ENCODE measurements around the gene LAMC2. TPM values are rescaled to one million over a fixed set of nuclear protein-coding genes. Genes with fewer than 3 reads are reported as not detected.

Gene LAMC2
- total RNA-seq, 2 donors from 2014 or later, result 2.1 to 6.0 TPM

DNA sequence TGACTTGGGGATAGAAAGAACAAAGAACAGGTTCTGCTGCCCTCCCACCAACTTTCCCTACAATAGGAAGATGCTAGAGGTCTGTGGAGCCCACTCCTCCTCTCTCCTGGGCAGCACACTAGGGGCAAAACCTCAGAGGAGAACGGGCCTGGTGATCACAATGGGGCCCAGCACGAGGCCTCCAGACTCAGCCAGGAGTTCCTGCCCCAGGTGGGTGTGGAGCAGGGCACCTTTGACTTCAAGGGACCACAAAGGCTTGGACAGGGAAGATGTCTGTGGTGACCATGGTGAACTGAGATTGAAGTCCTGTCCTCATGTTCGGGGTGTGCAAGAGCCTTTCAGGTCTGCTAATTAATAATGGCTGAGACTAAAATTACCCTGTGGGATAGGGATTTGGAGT, 88.8 kb downstream of the LAMC2 start:
- ATAC-seq, result no peak
- DNase-seq, result no peak
- intact Hi-C loops (cut with DNase I), result no loop called here

- DNase-seq (no peak), ATAC-seq (no peak)
- intact Hi-C loops (cut with DNase I), result no loop called here
These were observed 89.3 kb downstream of the LAMC2 start for GRCh38 chr1:183275322-183275721.

DNA sequence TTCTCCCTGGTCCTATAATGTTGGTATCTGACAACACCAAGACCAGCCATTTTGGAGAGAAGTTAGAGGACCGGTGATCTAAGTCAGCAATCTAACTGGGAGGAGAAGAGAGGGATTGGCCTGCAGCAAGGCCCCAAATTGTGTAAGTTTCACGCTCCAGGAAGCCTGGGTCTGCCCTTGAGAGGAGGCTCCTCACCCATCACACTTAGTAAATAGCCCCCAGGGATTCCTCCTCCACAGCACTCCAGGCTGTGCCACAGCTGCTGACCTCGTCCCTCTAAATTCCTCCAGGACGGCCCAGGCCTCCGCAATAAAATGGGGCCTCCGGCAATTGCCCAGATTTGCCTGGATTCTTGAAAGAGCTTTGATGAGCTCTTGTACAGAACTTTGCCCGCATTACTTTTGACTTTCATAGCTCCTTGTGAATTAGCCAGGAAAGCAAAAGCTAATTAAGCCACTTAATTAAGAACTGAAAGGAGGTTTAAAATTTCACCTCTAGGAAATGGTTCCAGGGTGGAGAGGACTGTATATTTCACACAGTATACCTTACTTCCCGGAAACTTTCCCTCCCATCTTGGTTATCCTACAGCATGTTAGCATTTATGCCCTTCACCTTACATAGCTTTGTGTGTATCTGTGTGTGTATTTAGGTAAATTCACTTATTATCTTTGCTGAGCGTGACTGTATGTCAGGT, 90.5 kb downstream of the LAMC2 start:
- peak in 1 of 2 donors; percentile 25 for ATAC-seq
- intact Hi-C loops (cut with DNase I), result no loop called here
- no peak for DNase-seq

DNA sequence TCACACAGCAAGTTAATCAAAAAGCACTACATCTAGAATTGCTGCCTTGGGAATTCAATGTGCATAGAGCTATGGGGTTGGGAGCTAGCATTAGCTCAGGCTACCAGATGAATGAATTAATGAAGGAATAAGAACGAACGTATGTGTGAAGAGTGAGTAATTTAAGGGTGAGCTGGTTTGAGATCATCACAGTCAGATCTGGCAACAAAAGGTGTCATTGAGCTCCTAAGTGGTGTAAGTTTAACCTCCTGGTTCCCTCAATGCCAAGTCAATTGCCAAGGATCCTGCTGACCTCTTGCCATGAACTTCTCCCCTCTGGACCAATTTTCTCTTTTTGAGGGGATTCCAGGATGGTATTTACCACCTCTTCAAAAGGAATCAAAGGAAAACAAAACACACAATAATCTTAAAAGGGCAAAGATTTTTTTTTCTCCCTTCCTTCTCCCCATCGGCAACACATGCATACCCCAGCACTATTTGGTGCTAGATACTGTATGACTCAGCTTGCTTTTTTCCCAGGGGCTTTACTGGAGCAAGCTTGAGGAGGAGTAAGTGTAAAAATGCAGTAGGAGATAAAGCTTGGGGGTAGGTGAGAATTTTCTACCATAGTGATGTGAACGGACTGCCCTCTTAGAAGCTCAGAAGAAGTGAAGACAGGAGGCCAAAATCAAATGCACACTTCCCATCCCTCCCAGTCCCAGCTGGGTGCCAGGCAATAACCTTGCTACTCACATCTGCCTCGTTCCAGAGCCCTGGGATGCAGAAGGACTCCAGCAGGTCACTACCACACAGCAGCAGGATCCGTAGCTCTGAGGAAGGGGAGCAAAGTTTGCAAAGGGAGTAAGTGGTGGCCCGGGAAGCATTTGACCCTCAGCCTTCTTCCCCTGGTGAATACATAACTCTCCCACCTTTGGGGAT, 92.0 kb downstream of the LAMC2 start:
- intact Hi-C loops (cut with DNase I), result no loop called here
- ATAC-seq (no peak), DNase-seq (no peak)

GRCh38 chr1:183278739-183279591, 92.9 kb downstream of the LAMC2 start:
- intact Hi-C loops (cut with DNase I), result no loop called here
- no peak for ATAC-seq

DNA sequence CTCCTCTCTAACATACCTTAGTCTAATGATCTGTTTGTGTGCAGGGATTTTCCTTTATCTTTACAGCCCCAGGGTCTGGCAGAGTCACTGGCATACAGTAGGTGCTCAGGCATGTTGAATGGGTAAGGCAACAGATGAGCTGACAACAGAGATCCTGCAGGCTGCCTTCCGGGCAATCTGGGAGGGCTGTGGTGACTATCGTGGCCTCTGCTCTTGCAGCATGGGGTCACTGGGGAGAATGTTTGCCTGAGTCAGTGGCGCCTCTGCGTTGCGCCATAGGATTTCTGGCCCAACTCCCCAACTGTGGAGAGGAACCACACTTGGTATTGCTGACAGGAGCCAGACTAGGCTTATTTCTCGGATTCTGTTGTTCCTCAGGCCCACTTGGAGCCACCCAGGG, 93.8 kb downstream of the LAMC2 start:
- ATAC-seq (peak in 1 of 2 donors; percentile 10), DNase-seq (peak; percentile 57)
- intact Hi-C loops (cut with DNase I), result loop anchor here (5.0 to 10.0 kb wide), 3 partner anchors 195 to 342 kb away; partner anchors contain the start of gene SMG7 (in 2 of the 2)

More at GRCh38 chr1:183278739-183279591, 92.9 kb downstream of the LAMC2 start:
- DNase-seq, result no peak

DNA sequence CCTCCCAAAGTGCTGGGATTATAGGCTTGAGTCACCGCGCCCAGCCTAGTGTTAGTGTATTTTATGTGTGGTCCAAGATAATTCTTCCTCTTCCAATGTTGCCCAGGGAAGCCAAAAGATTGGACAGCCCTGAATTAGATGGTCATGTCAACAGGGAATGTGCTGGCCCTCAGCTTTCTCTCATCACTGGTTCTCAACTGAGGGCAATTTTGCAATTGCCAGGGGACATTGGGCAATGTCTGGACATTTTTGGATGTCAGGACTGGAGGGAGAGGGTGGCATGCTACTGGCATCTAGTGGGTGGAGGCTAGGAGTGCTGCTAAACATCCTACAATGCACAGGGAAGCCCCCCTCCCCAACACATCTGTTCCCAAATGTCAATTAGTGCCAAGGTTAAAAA, 95.0 kb downstream of the LAMC2 start:
- DNase-seq, result peak; percentile 57
- ATAC-seq, result peak in 1 of 2 donors; percentile 29
- intact Hi-C loops (cut with DNase I), result loop anchor here (1.0 to 10.0 kb wide), 4 partner anchors 37 to 341 kb away; partner anchors contain the start of gene SMG7 (in 2 of the 2)

DNA sequence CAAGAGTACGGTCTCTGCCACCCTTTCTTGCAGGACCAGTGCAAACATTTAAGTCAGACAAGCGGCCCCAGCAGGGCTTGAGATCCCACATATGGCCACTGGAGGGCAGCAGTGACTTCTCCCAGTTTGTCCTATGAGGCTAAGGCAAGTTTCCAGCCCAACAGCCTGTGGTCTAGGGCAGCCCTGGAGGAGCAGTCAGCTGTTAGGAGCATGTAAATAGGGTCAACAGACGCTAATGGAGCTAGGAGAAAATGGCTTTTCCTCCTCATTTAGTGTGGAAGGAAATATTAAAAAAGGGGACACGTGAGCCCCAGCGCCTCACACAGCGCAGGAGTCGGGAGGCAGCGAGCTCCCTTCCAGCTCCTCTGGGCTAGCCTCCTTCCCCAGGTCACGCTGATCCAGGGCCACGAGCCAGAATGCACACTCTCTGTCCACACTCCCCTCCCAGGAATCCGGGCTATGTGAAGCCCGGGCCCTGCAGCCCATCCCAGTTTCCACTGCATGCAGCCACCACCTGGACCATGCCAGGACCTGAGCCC, 95.6 kb downstream of the LAMC2 start:
- DNase-seq (peak; percentile 90), ATAC-seq (peak; percentile 83 to 85)
- intact Hi-C loops (cut with DNase I), result loop anchor here (1.0 to 10.0 kb wide), 4 partner anchors 37 to 341 kb away; partner anchors contain the start of gene SMG7 (in 2 of the 2)

DNA sequence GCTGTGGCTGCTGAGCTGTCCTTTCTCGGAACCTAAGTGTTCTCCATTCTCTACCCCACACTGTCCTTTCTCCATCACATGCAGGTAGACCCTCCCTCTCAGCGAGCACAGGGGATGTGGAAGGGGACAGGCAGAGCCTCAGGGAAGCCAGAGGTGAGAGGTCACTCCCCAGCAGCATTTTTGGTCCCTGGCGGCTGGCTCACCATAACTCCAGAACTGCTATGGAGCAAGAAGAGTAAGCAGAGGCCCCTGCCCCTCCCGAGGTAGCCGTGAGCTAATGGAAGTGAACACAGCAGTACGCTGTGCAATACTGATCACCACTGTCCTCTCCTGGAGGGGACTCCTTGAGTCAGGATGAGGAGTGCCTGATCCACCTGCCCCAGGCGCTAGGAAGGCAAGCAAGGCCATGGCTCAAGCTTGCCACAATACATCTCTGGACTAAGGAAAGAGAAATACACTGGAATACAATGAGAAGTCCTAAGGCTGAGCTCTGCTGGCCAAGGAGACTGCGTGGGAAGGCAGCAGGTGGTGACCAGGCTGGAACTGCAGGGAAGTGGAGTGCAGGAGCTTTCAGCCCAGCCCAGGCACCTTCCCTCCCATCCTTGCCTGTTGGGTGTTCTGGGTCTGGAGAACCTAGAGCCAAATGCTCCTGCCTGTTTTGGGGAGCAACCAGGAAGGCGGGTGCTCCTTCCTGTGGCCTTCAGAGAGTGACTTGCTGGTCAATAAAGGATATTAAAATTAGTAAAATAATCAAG, 96.2 kb downstream of the LAMC2 start:
- intact Hi-C loops (cut with DNase I), result loop anchor here (5.0 to 10.0 kb wide), 3 partner anchors 193 to 340 kb away; partner anchors contain the start of gene SMG7 (in 2 of the 2)
- ATAC-seq, result peak in 1 of 2 donors; percentile 3
- no peak for DNase-seq

- intact Hi-C loops (cut with DNase I), result loop anchor here (5.0 to 10.0 kb wide), 3 partner anchors 192 to 339 kb away; partner anchors contain the start of gene SMG7 (in 2 of the 2)
- ATAC-seq (no peak), DNase-seq (no peak)
These were observed 97.2 kb downstream of the LAMC2 start for GRCh38 chr1:183283286-183283685.

GRCh38 chr1:183284086-183284485, 98.0 kb downstream of the LAMC2 start:
- intact Hi-C loops (cut with DNase I), result loop anchor here (5.0 to 10.0 kb wide), 3 partner anchors 191 to 338 kb away; partner anchors contain the start of gene SMG7 (in 2 of the 2)
- ATAC-seq, result no peak
- no peak for DNase-seq

DNA sequence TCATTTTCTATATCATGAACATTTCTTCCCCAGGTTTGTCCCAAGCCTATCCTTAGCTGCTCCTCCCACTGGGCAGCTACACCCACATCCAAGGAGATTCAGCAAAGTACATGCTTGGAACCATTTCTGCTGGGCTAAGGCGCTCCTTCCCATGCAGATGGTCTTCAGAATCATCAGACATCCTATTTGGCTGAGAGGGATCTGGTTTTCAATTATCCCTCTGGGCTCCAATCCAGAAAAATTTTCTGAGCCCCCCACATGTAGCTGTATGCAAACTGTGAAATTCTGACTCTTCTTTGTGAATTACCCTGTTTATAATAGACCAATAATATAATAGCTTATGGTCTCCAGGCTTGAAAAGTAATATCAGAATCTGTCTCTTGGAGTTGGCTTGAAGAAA, 99.2 kb downstream of the LAMC2 start:
- DNase-seq (no peak), ATAC-seq (no peak)
- intact Hi-C loops (cut with DNase I), result loop anchor here (10.0 kb wide), 2 partner anchors 190 to 260 kb away; partner anchors contain the start of gene SMG7 (in 2 of the 2)

- ATAC-seq (no peak), DNase-seq (no peak)
- intact Hi-C loops (cut with DNase I), result loop anchor here (10.0 kb wide), 2 partner anchors 189 to 259 kb away; partner anchors contain the start of gene SMG7 (in 2 of the 2)
These were observed 99.7 kb downstream of the LAMC2 start for GRCh38 chr1:183285746-183286145.

DNA sequence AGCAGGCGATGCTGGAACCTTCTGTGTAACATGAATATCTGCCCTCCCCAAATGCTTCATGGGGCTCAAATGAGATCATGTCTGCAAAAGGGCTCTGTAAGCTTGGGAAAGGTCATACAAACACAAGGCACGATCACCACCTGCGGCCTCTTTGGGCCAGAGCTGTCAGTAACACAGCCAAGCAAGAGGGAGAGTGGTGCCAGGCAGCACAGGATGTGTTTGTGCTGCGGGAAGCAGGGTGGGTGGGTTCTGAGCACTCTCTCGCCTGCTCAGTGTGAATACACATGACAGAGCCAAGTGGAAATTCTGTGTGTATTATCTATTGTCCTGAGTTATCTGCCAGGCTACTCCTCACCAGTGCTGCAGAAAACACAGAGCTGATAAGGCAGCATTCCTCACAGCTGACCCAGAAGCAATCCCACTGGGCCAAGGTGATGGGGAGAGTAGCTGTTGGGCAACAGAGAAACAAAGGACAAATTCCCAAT, 101.2 kb downstream of the LAMC2 start:
- peak; percentile 87 to 90 for ATAC-seq
- intact Hi-C loops (cut with DNase I), result loop anchor here (10.0 kb wide), 2 partner anchors 188 to 258 kb away; partner anchors contain the start of gene SMG7 (in 2 of the 2)
- DNase-seq, result peak; percentile 85

GRCh38 chr1:183288583-183288982, 102.5 kb downstream of the LAMC2 start:
- intact Hi-C loops (cut with DNase I), result loop anchor here (10.0 kb wide), 2 partner anchors 186 to 256 kb away; partner anchors contain the start of gene SMG7 (in 2 of the 2)
- ATAC-seq, result no peak
- no peak for DNase-seq

- intact Hi-C loops (cut with DNase I), result loop anchor here (10.0 kb wide), 2 partner anchors 186 to 256 kb away; partner anchors contain the start of gene SMG7 (in 2 of the 2)
- peak; percentile 35 to 62 for ATAC-seq
- no peak for DNase-seq
These were observed 103.0 kb downstream of the LAMC2 start for GRCh38 chr1:183289051-183289496.

GRCh38 chr1:183290628-183291027, 104.6 kb downstream of the LAMC2 start:
- DNase-seq (no peak), ATAC-seq (no peak)
- intact Hi-C loops (cut with DNase I), result no loop called here

Measured in left cardiac atrium (tissue), 4 donors.